DLD1 (cell line): Measurements from ENCODE around the gene HPCAL1.

Experiments used
- in situ Hi-C: cut with HindIII; loops from 2 replicates; pipeline ENCODE4 v1.10.0; 2017; ENCODE audit warnings: low sequenced_read_pairs

Gene HPCAL1

GRCh38 chr2:10321622-10322021 lies 18.9 kb downstream of the HPCAL1 start:
- in situ Hi-C loops: no loop called here

GRCh38 chr2:10322481-10322880 lies 19.8 kb downstream of the HPCAL1 start:
- in situ Hi-C loops: no loop called here

- in situ Hi-C loops: no loop called here
Measured at GRCh38 chr2:10322973-10323372, 20.3 kb downstream of the HPCAL1 start.

- in situ Hi-C loops: no loop called here
Measured at GRCh38 chr2:10323535-10323934, 20.8 kb downstream of the HPCAL1 start.

- in situ Hi-C loops: no loop called here
Measured at GRCh38 chr2:10324095-10324832, 21.6 kb downstream of the HPCAL1 start.

GRCh38 chr2:10325278-10326145 lies 22.8 kb downstream of the HPCAL1 start:
- in situ Hi-C loops: no loop called here

GRCh38 chr2:10326151-10326616 lies 23.5 kb downstream of the HPCAL1 start:
- in situ Hi-C loops: no loop called here

- in situ Hi-C loops: no loop called here
Measured at GRCh38 chr2:10326707-10327594, 24.2 kb downstream of the HPCAL1 start.

- in situ Hi-C loops: no loop called here
Measured at GRCh38 chr2:10327896-10328669, 25.4 kb downstream of the HPCAL1 start.

GRCh38 chr2:10328670-10329579 lies 26.2 kb downstream of the HPCAL1 start:
- in situ Hi-C loops: no loop called here

GRCh38 chr2:10329580-10329879 lies 26.8 kb downstream of the HPCAL1 start:
- in situ Hi-C loops: no loop called here

- in situ Hi-C loops: no loop called here
Measured at GRCh38 chr2:10329880-10330699, 27.4 kb downstream of the HPCAL1 start.

GRCh38 chr2:10330700-10331026 lies 28.0 kb downstream of the HPCAL1 start:
- in situ Hi-C loops: no loop called here

GRCh38 chr2:10331027-10331701 lies 28.5 kb downstream of the HPCAL1 start:
- in situ Hi-C loops: no loop called here

GRCh38 chr2:10331702-10332401 lies 29.1 kb downstream of the HPCAL1 start:
- in situ Hi-C loops: no loop called here

- in situ Hi-C loops: no loop called here
Measured at GRCh38 chr2:10332402-10333246, 29.9 kb downstream of the HPCAL1 start.

GRCh38 chr2:10333247-10333613 lies 30.5 kb downstream of the HPCAL1 start:
- in situ Hi-C loops: no loop called here
